CD14-positive monocyte (primary cell): ENCODE data around the gene CMC2. TPM values are rescaled to one million over a fixed set of nuclear protein-coding genes. Genes with fewer than 3 reads are reported as not detected.

Experiments
- DNase-seq, 3 donors: peaks; one replicate each; pipeline ENCODE4 v3.0.0-alpha.2; 2011 to 2022
- H2AFZ ChIP-seq: 2 replicates; pipeline ENCODE4 v1.6.0; 2012; ENCODE audit warnings: mild to moderate bottlenecking, low read depth, low read length, inconsistent platforms; ENCODE audit not compliant: insufficient read depth, poor library complexity, severe bottlenecking
- H3K27ac ChIP-seq, 2 donors: 1 replicate in 1 of 2; 2 replicates in 1 of 2; pipeline ENCODE4 v1.5.1; 2012 to 2013; ENCODE audit warnings: low read length in 2 of 2, control low read depth in 1 of 2, inconsistent platforms in 1 of 2, low read depth in 1 of 2, mild to moderate bottlenecking in 1 of 2
- H3K27me3 ChIP-seq, 2 donors: one replicate each; pipeline versions ENCODE4 v1.6.0 to v1.6.1; 2011 to 2013; ENCODE audit warnings: low read length in 2 of 2; ENCODE audit not compliant: control insufficient read depth in 2 of 2, insufficient read depth in 2 of 2
- H3K36me3 ChIP-seq, 2 donors: replicated peaks in 1 of 2; 1 replicate in 1 of 2; 2 replicates in 1 of 2; pipeline versions ENCODE4 v1.5.1 to v1.6.1; 2012 to 2013; ENCODE audit warnings: low read length in 2 of 2, control low read depth in 1 of 2, inconsistent platforms in 1 of 2, mild to moderate bottlenecking in 1 of 2; ENCODE audit not compliant: insufficient read depth in 2 of 2, control insufficient read depth in 1 of 2
- H3K4me1 ChIP-seq, 2 donors: 1 replicate in 1 of 2; 2 replicates in 1 of 2; pipeline versions ENCODE4 v1.5.1 to v1.6.1; 2012 to 2013; ENCODE audit warnings: low read length in 2 of 2, control low read depth in 1 of 2, inconsistent platforms in 1 of 2, mild to moderate bottlenecking in 1 of 2, moderate library complexity in 1 of 2; ENCODE audit not compliant: insufficient read depth in 2 of 2, control insufficient read depth in 1 of 2
- H3K4me2 ChIP-seq: replicated peaks from 2 replicates; pipeline ENCODE3; 2012; ENCODE audit warnings: low read length, moderate library complexity, mild to moderate bottlenecking; ENCODE audit not compliant: poor library complexity, severe bottlenecking; ENCODE audit errors: extremely low read depth
- H3K4me3 ChIP-seq, 3 experiments: fragments of 200-600 bp in 1 of 3; sonication (generic) in 1 of 3; replicated peaks in 1 of 3; 1 replicate in 2 of 3; 2 replicates in 1 of 3; pipeline ENCODE4 v1.5.1; 2011 to 2013; ENCODE audit warnings: low read length in 3 of 3, mild to moderate bottlenecking in 3 of 3, control low read depth in 2 of 3, low read depth in 2 of 3, inconsistent platforms in 1 of 3, moderate library complexity in 1 of 3
- H3K79me2 ChIP-seq: 2 replicates; pipeline ENCODE4 v1.6.0; 2012; ENCODE audit warnings: mild to moderate bottlenecking, control low read depth, inconsistent platforms, low read length, moderate library complexity; ENCODE audit not compliant: insufficient read depth
- H3K9ac ChIP-seq: 2 replicates; pipeline ENCODE4 v1.6.0; 2017; ENCODE audit warnings: low read length, mild to moderate bottlenecking; ENCODE audit not compliant: insufficient read depth, poor library complexity, severe bottlenecking
- H3K9me3 ChIP-seq, 2 donors: replicated peaks in 1 of 2; 1 replicate in 1 of 2; 2 replicates in 1 of 2; pipeline versions ENCODE4 v1.5.1 to v1.6.1; 2012 to 2013; ENCODE audit warnings: low read length in 2 of 2, control low read depth in 1 of 2; ENCODE audit not compliant: control insufficient read depth in 1 of 2, insufficient read depth in 1 of 2
- H4K20me1 ChIP-seq: 2 replicates; pipeline ENCODE4 v1.6.0; 2012; ENCODE audit warnings: mild to moderate bottlenecking, low read length, control low read depth, moderate library complexity; ENCODE audit not compliant: insufficient read depth
- H3K27ac Mint-ChIP-seq, 7 donors: one replicate each; pipeline ENCODE4 v1.8.0; 2020; ENCODE audit warnings: mild to moderate bottlenecking in 7 of 7, mixed read lengths in 7 of 7, moderate library complexity in 6 of 7, inconsistent platforms in 2 of 7
- H3K27me3 Mint-ChIP-seq, 3 donors: one replicate each; pipeline ENCODE4 v1.8.0; 2021 to 2022; ENCODE audit warnings: low read depth in 3 of 3, mild to moderate bottlenecking in 3 of 3, mixed read lengths in 3 of 3, moderate library complexity in 3 of 3, inconsistent platforms in 1 of 3
- H3K36me3 Mint-ChIP-seq, 2 donors: one replicate each; pipeline ENCODE4 v1.8.0; 2020; ENCODE audit warnings: mixed read lengths in 2 of 2, inconsistent platforms in 1 of 2, mild to moderate bottlenecking in 1 of 2
- H3K4me1 Mint-ChIP-seq: one replicate; pipeline ENCODE4 v1.8.0; 2020; ENCODE audit warnings: mild to moderate bottlenecking, mixed read lengths
- H3K4me3 Mint-ChIP-seq, 2 donors: one replicate each; pipeline ENCODE4 v1.8.0; 2020; ENCODE audit warnings: mild to moderate bottlenecking in 2 of 2, mixed read lengths in 2 of 2, moderate library complexity in 1 of 2
- H3K9me3 Mint-ChIP-seq, 7 donors: one replicate each; pipeline ENCODE4 v1.8.0; 2020 to 2022; ENCODE audit warnings: mixed read lengths in 7 of 7, mild to moderate bottlenecking in 6 of 7, moderate library complexity in 6 of 7, inconsistent platforms in 2 of 7
- CTCF ChIP-seq: fragments of 200-600 bp; IDR thresholded peaks from one replicate; pipeline ENCODE4 v1.8.0; 2022; ENCODE audit warnings: antibody characterized with exemption, mild to moderate bottlenecking
- WGBS: methylation state at CpG from one replicate; pipeline ENCODE4 v1.1.5; 2013; ENCODE audit warnings: missing lambda C conversion rate; ENCODE audit not compliant: insufficient coverage; 5-methylcytosine and 5-hydroxymethylcytosine counted together
- intact Hi-C, 2 donors: fragments of 100-400 bp; cut with micrococcal nuclease; formaldehyde crosslinking; loops; one replicate each; pipeline versions ENCODE4 v1.15.0 to v1.15.1; 2023
- polyA plus RNA-seq, 3 donors: library from polyadenylated mRNA; depleted of rRNA in 1 of 3; unstranded in 2 of 3; stranded (reverse) in 1 of 3; fragments of 300-500 nt in 2 of 3; fragments of >200 nt in 1 of 3; fragmentation: Illumina TruSeq in 2 of 3; gene quantifications; 1 replicate in 2 of 3; 2 replicates in 1 of 3; pipeline ENCODE4 v1.2.3, GENCODE V29; 2012 to 2021

The CMC2 gene
- polyA plus RNA-seq, 3 donors, result 55.3 to 79.5 (median 70.7) TPM

- peaks cover 92% of the 10 kb centered on the region for H3K79me2 ChIP-seq
- H2AFZ ChIP-seq, result peak overlapping the region; percentile 65
- Mint-ChIP-seq H3K27ac (peak overlapping the region in 5 of 7 donors; percentile 67 to 90 (median 84)), H3K9me3 (no peaks in the 10 kb centered on the region), H3K36me3 (peaks cover 10 to 18% of the 10 kb centered on the region in 2 donors), H3K4me1 (peaks cover 24% of the 10 kb centered on the region), H3K4me3 (peak overlapping the region; percentile 77 to 97), H3K27me3 (peaks cover 0 to 1% (median 0%) of the 10 kb centered on the region in 3 donors)
- H3K9ac ChIP-seq, result peak overlapping the region; percentile 58
- H3K4me1 ChIP-seq, result peaks cover 6 to 20% of the 10 kb centered on the region in 2 donors
- intact Hi-C loops, result no loop called here
- TF ChIP-seq CTCF, result no peak
- peak overlapping the region in 1 of 2 donors; percentile 80 for H3K27ac ChIP-seq
- no CpG with 5 or more reads among the region's 4 CpGs for WGBS
- no peaks in the 10 kb centered on the region for H3K27me3 ChIP-seq
- H3K4me2 ChIP-seq, result peak overlapping the region; percentile 85
- H3K9me3 ChIP-seq, result no peaks in the 10 kb centered on the region
- H3K4me3 ChIP-seq, result peak overlapping the region; percentile 52 to 90 (median 81)
- H3K36me3 ChIP-seq, result peaks cover 5 to 20% of the 10 kb centered on the region in 2 donors
- H4K20me1 ChIP-seq, result no peaks in the 10 kb centered on the region
- DNase-seq, result no peak
Observed at GRCh38 chr16:80996688-80997138, 10.0 kb downstream of the CMC2 start.

GRCh38 chr16:80994451-80994850, 12.2 kb downstream of the CMC2 start:
- Mint-ChIP-seq H3K27me3 (peaks cover 0 to 1% (median 0%) of the 10 kb centered on the region in 3 donors), H3K9me3 (no peaks in the 10 kb centered on the region), H3K4me3 (no peak overlapping the region), H3K4me1 (peaks cover 24% of the 10 kb centered on the region), H3K27ac (no peak overlapping the region), H3K36me3 (peaks cover 26 to 39% of the 10 kb centered on the region in 2 donors)
- Histone ChIP-seq H2AFZ (no peak overlapping the region), H3K9me3 (no peaks in the 10 kb centered on the region), H3K9ac (no peak overlapping the region), H3K4me3 (no peak overlapping the region), H3K79me2 (peaks cover 79% of the 10 kb centered on the region), H3K27ac (no peak overlapping the region), H3K36me3 (peaks cover 12 to 41% of the 10 kb centered on the region in 2 donors), H3K27me3 (no peaks in the 10 kb centered on the region), H4K20me1 (no peaks in the 10 kb centered on the region), H3K4me2 (no peak overlapping the region), H3K4me1 (peaks cover 6 to 20% of the 10 kb centered on the region in 2 donors)
- TF ChIP-seq CTCF, result no peak
- intact Hi-C loops, result no loop called here
- no peak for DNase-seq
